CD4-positive, alpha-beta T cell (primary cell): ENCODE results near the gene POLL. TPM values are rescaled to one million over a fixed set of nuclear protein-coding genes. Genes with fewer than 3 reads are reported as not detected.

Source experiments
- ATAC-seq: fragments of 200-7000 bp; cut with Tn5 transposase; one replicate; pipeline ENCODE4 v1.10.0; 2022; ENCODE audit warnings: mild to moderate bottlenecking; ENCODE audit not compliant: poor library complexity
- CTCF ChIA-PET: fragments of 350-600 bp; sonication (Branson Sonifier 250); formaldehyde crosslinking; loops from one replicate; lab custom pipeline; 2021; ENCODE audit warnings: antibody characterized with exemption, inconsistent platforms; lab: Charles Lee
- POLR2A ChIA-PET: fragments of 350-600 bp; sonication (Branson Sonifier 250); formaldehyde crosslinking; loops from one replicate; lab custom pipeline; 2021; ENCODE audit warnings: antibody characterized with exemption, inconsistent platforms; lab: Charles Lee
- DNase-seq, 14 experiments: peaks; one replicate each; pipeline ENCODE4 v3.0.0-alpha.2; 2013 to 2020; ENCODE audit warnings: mixed read lengths in 2 of 14
- H3K27ac ChIP-seq, 2 donors: one replicate each; pipeline versions ENCODE4 v1.5.1 to v1.7.0; 2013; ENCODE audit warnings: low read length in 2 of 2, low read depth in 1 of 2, mild to moderate bottlenecking in 1 of 2
- H3K27me3 ChIP-seq, 2 experiments: 1 replicate in 1 of 2; 2 replicates in 1 of 2; pipeline versions ENCODE4 v1.6.1 to v1.7.0; 2013; ENCODE audit warnings: low read length in 2 of 2, control low read depth in 1 of 2, mild to moderate bottlenecking in 1 of 2, moderate library complexity in 1 of 2; ENCODE audit not compliant: insufficient read depth in 2 of 2, control insufficient read depth in 1 of 2
- H3K36me3 ChIP-seq: one replicate; pipeline ENCODE4 v1.6.1; 2013; ENCODE audit warnings: low read length, control low read depth; ENCODE audit not compliant: insufficient read depth
- H3K4me1 ChIP-seq: one replicate; pipeline ENCODE4 v1.6.1; 2013; ENCODE audit warnings: low read length, control low read depth; ENCODE audit not compliant: insufficient read depth
- H3K4me3 ChIP-seq: one replicate; pipeline ENCODE4 v1.5.1; 2013; ENCODE audit warnings: mild to moderate bottlenecking, low read length, moderate library complexity
- H3K9me3 ChIP-seq, 2 experiments: 1 replicate in 1 of 2; 2 replicates in 1 of 2; pipeline versions ENCODE4 v1.6.1 to v1.7.0; 2013; ENCODE audit warnings: low read length in 2 of 2, mild to moderate bottlenecking in 2 of 2, control low read depth in 1 of 2, moderate library complexity in 1 of 2; ENCODE audit not compliant: control insufficient read depth in 1 of 2, insufficient read depth in 1 of 2
- H3K27ac Mint-ChIP-seq: one replicate; pipeline ENCODE4 v1.8.0; 2020; ENCODE audit warnings: mixed read lengths
- H3K27me3 Mint-ChIP-seq: one replicate; pipeline ENCODE4 v1.8.0; 2021; ENCODE audit warnings: mixed read lengths
- H3K36me3 Mint-ChIP-seq: one replicate; pipeline ENCODE4 v1.8.0; 2021; ENCODE audit warnings: low read depth, mixed read lengths
- H3K4me1 Mint-ChIP-seq: one replicate; pipeline ENCODE4 v1.8.0; 2021; ENCODE audit warnings: low read depth, mixed read lengths
- H3K4me3 Mint-ChIP-seq: one replicate; pipeline ENCODE4 v1.8.0; 2020; ENCODE audit warnings: mild to moderate bottlenecking, mixed read lengths
- H3K9me3 Mint-ChIP-seq: one replicate; pipeline ENCODE4 v1.8.0; 2020; ENCODE audit warnings: mixed read lengths
- CTCF ChIP-seq: fragments of 200-600 bp; IDR thresholded peaks from one replicate; pipeline ENCODE4 v1.8.0; 2022; ENCODE audit warnings: antibody characterized with exemption, mild to moderate bottlenecking
- intact Hi-C, 2 experiments: fragments of 100-400 bp; cut with DNase I in 1 of 2; cut with micrococcal nuclease in 1 of 2; formaldehyde crosslinking; loops; one replicate each; pipeline versions ENCODE4 v1.15.1 to v1.9.0; 2023 to 2025; cut with DNase I, micrococcal nuclease
- microRNA-seq: library from miRNA; unstranded; fragments of <30 nt; microRNA quantifications from one replicate; pipeline ENCODE4 v1.2.0, GENCODE V29; 2021; ENCODE audit warnings: borderline microRNAs expressed, borderline replicate concordance
- total RNA-seq, 174 experiments: library from RNA in 2 of 174; stranded (reverse) in 2 of 174; gene quantifications; one replicate each; pipeline ENCODE4 v1.2.3 and lab custom pipeline; 2021 to 2026

The POLL gene
- total RNA-seq, 2 experiments from 2014 or later: 23.3 to 24.3 TPM

GRCh38 chr10:101529725-101530553 is 58.1 kb downstream of the POLL start:
- no peak overlapping the region for H3K27ac ChIP-seq
- POLR2A ChIA-PET: interaction anchor here (0.6 kb wide), 2 partner anchors 8 to 703 kb away, joined by 3 to 4 read pairs; no protein-coding TSS in a partner anchor
- no peaks in the 10 kb centered on the region for H3K9me3 ChIP-seq
- DNase-seq (no peak), ATAC-seq (no peak)
- no peak overlapping the region for H3K4me3 Mint-ChIP-seq
- CTCF ChIA-PET: interaction anchor here (1.0 kb wide), 1 partner anchor 251 kb away, joined by 3 read pairs; no protein-coding TSS in a partner anchor
- no peak overlapping the region for H3K4me3 ChIP-seq
- no peaks in the 10 kb centered on the region for H3K27me3 Mint-ChIP-seq
- H3K4me1 ChIP-seq: no peaks in the 10 kb centered on the region
- no peaks in the 10 kb centered on the region for H3K9me3 Mint-ChIP-seq
- H3K27ac Mint-ChIP-seq: no peak overlapping the region
- peaks cover 42% of the 10 kb centered on the region for H3K36me3 ChIP-seq
- H3K36me3 Mint-ChIP-seq: peaks cover 71% of the 10 kb centered on the region
- intact Hi-C loops: no loop called here
- H3K4me1 Mint-ChIP-seq: no peaks in the 10 kb centered on the region
- H3K27me3 ChIP-seq: no peaks in the 10 kb centered on the region
- TF ChIP-seq CTCF: no peak

GRCh38 chr10:101529207-101529606 is 58.9 kb downstream of the POLL start:
- POLR2A ChIA-PET: interaction anchor here (0.6 kb wide), 2 partner anchors 8 to 703 kb away, joined by 3 to 4 read pairs; no protein-coding TSS in a partner anchor

More at GRCh38 chr10:101529207-101529606, 58.9 kb downstream of the POLL start:
- no peaks in the 10 kb centered on the region for H3K27me3 ChIP-seq
- H3K4me1 ChIP-seq: no peaks in the 10 kb centered on the region
- ATAC-seq: no peak
- peaks cover 42% of the 10 kb centered on the region for H3K36me3 ChIP-seq
- H3K36me3 Mint-ChIP-seq: peaks cover 64% of the 10 kb centered on the region
- no peaks in the 10 kb centered on the region for H3K9me3 ChIP-seq
- H3K27ac ChIP-seq: no peak overlapping the region
- no peak overlapping the region for H3K27ac Mint-ChIP-seq
- H3K27me3 Mint-ChIP-seq: no peaks in the 10 kb centered on the region
- CTCF ChIA-PET: interaction anchor here (1.0 kb wide), 1 partner anchor 252 kb away, joined by 3 read pairs; no protein-coding TSS in a partner anchor
- H3K4me1 Mint-ChIP-seq: no peaks in the 10 kb centered on the region
- intact Hi-C loops: no loop called here
- no peak overlapping the region for H3K4me3 Mint-ChIP-seq
- no peak for TF ChIP-seq CTCF
- H3K9me3 Mint-ChIP-seq: no peaks in the 10 kb centered on the region
- DNase-seq: no peak
- H3K4me3 ChIP-seq: no peak overlapping the region

Small RNAs within 50 kb of the gene (microRNA-seq; reads per million reads assigned to microRNA genes)
- gene MIR3158-1: not detected
- gene MIR3158-2: not detected

Other genes starting within 250 kb of the POLL start
- 10 to 100 TPM; 13.1 to 13.2 TPM for gene BTRC, start 234.1 kb downstream of the POLL start, total RNA-seq
- gene DPCD, start 64 bp upstream of the POLL start, total RNA-seq: under 1 TPM; 0.31 to 0.96 TPM
- gene FBXW4, start 106.9 kb upstream of the POLL start, total RNA-seq: 10 to 100 TPM; 69.7 to 76.4 TPM
- gene FGF8, start 187.9 kb upstream of the POLL start, total RNA-seq: not detected
- 10 to 100 TPM; 15.5 to 15.8 TPM for gene NPM3, start 195.2 kb upstream of the POLL start, total RNA-seq
- 100 to 1,000 TPM; 395 to 416 TPM for gene OGA, start 230.2 kb upstream of the POLL start, total RNA-seq